Natural killer cell treated with Interleukin-12 subunit alpha and Interleukin-12 subunit beta and Interleukin-15 and Interleukin-18, amount 100 ng/mL, for 72 hours (primary cell): ENCODE measurements around the gene NINJ2. TPM values are rescaled to one million over a fixed set of nuclear protein-coding genes. Genes with fewer than 3 reads are reported as not detected.
A peak's percentile ranks its signal among the peaks of the same experiment; 100 is the strongest.

Experiments
- ATAC-seq, 2 donors: fragments of 150-1000 bp; cut with Tn5 transposase in 1 of 2; sonication (Bioruptor Pico), chemical (Tn5 transposase) in 1 of 2; 2 replicates each; pipeline ENCODE4 v1.10.0; 2021
- DNase-seq: peaks from one replicate; pipeline ENCODE4 v3.0.0; 2022; ENCODE audit warnings: low spot score
- H3K27ac Mint-ChIP-seq, 2 donors: 1 replicate in 1 of 2; 2 replicates in 1 of 2; pipeline ENCODE4 v1.8.0; 2022; ENCODE audit warnings: mixed read lengths in 2 of 2, mild to moderate bottlenecking in 1 of 2, moderate library complexity in 1 of 2
- H3K27me3 Mint-ChIP-seq, 2 donors: 1 replicate in 1 of 2; 2 replicates in 1 of 2; pipeline ENCODE4 v1.8.0; 2022; ENCODE audit warnings: mixed read lengths in 2 of 2
- H3K36me3 Mint-ChIP-seq: one replicate; pipeline ENCODE4 v1.8.0; 2022; ENCODE audit warnings: mixed read lengths
- H3K4me1 Mint-ChIP-seq, 2 donors: 1 replicate in 1 of 2; 2 replicates in 1 of 2; pipeline ENCODE4 v1.8.0; 2022; ENCODE audit warnings: low read depth in 2 of 2, mixed read lengths in 2 of 2, mild to moderate bottlenecking in 1 of 2
- H3K4me3 Mint-ChIP-seq: one replicate; pipeline ENCODE4 v1.8.0; 2022; ENCODE audit warnings: mixed read lengths
- H3K9me3 Mint-ChIP-seq: 2 replicates; pipeline ENCODE4 v1.8.0; 2022; ENCODE audit warnings: mixed read lengths
- total RNA-seq, 2 donors: library from RNA; stranded (reverse); gene quantifications; one replicate each; pipeline ENCODE4 v1.2.3, GENCODE V29; 2022

The NINJ2 gene
- total RNA-seq, 2 donors from 2014 or later = 8.6 to 15.3 TPM

- H3K4me3 Mint-ChIP-seq = no peak overlapping the region
- DNase-seq (no peak), ATAC-seq (no peak)
- H3K27ac Mint-ChIP-seq = peak overlapping the region in 1 of 2 donors; percentile 66
- no peaks in the 10 kb centered on the region for H3K36me3 Mint-ChIP-seq
- no peaks in the 10 kb centered on the region for H3K9me3 Mint-ChIP-seq
- peaks cover 35 to 39% of the 10 kb centered on the region in 2 donors for H3K4me1 Mint-ChIP-seq
- peaks cover 4 to 8% of the 10 kb centered on the region in 2 donors for H3K27me3 Mint-ChIP-seq
These were observed 120.7 kb downstream of the NINJ2 start for GRCh38 chr12:542395-543113.

GRCh38 chr12:541676-542324 lies 121.4 kb downstream of the NINJ2 start:
- Mint-ChIP-seq H3K36me3 (no peaks in the 10 kb centered on the region), H3K4me3 (no peak overlapping the region), H3K27ac (peak overlapping the region in 1 of 2 donors; percentile 66), H3K4me1 (peaks cover 32 to 36% of the 10 kb centered on the region in 2 donors), H3K9me3 (no peaks in the 10 kb centered on the region), H3K27me3 (peaks cover 4 to 8% of the 10 kb centered on the region in 2 donors)
- ATAC-seq (no peak), DNase-seq (no peak)

- Mint-ChIP-seq H3K9me3 (no peaks in the 10 kb centered on the region), H3K4me3 (peak overlapping the region; percentile 54), H3K27me3 (peaks cover 4 to 8% of the 10 kb centered on the region in 2 donors), H3K27ac (peak overlapping the region; percentile 73 to 95), H3K36me3 (no peaks in the 10 kb centered on the region), H3K4me1 (peaks cover 23 to 24% of the 10 kb centered on the region in 2 donors)
- DNase-seq = no peak
- no peak for ATAC-seq
These were observed 123.5 kb downstream of the NINJ2 start for GRCh38 chr12:539540-540310.

- H3K27ac Mint-ChIP-seq = peak overlapping the region; percentile 73 to 95
- DNase-seq (no peak), ATAC-seq (peak; percentile 79 to 87)
- no peaks in the 10 kb centered on the region for H3K27me3 Mint-ChIP-seq
- H3K4me3 Mint-ChIP-seq = peak overlapping the region; percentile 54
- H3K9me3 Mint-ChIP-seq = no peaks in the 10 kb centered on the region
- H3K4me1 Mint-ChIP-seq = peaks cover 17 to 20% of the 10 kb centered on the region in 2 donors
- H3K36me3 Mint-ChIP-seq = no peaks in the 10 kb centered on the region
These were observed 124.3 kb downstream of the NINJ2 start for GRCh38 chr12:538731-539539.

- H3K4me3 Mint-ChIP-seq = no peak overlapping the region
- no peaks in the 10 kb centered on the region for H3K27me3 Mint-ChIP-seq
- H3K36me3 Mint-ChIP-seq = no peaks in the 10 kb centered on the region
- peaks cover 20 to 22% of the 10 kb centered on the region in 2 donors for H3K4me1 Mint-ChIP-seq
- no peak for ATAC-seq
- DNase-seq = no peak
- H3K27ac Mint-ChIP-seq = peak overlapping the region in 1 of 2 donors; percentile 95
- H3K9me3 Mint-ChIP-seq = no peaks in the 10 kb centered on the region
These were observed 125.5 kb downstream of the NINJ2 start for GRCh38 chr12:537772-538171.

- Mint-ChIP-seq H3K36me3 (peaks cover 4% of the 10 kb centered on the region), H3K4me3 (no peak overlapping the region), H3K27ac (no peak overlapping the region), H3K27me3 (no peaks in the 10 kb centered on the region), H3K4me1 (peaks cover 20 to 25% of the 10 kb centered on the region in 2 donors), H3K9me3 (peaks cover 5% of the 10 kb centered on the region)
- DNase-seq (no peak), ATAC-seq (no peak)
These were observed 126.4 kb downstream of the NINJ2 start for GRCh38 chr12:536751-537245.

- DNase-seq = no peak
- Mint-ChIP-seq H3K27me3 (no peaks in the 10 kb centered on the region), H3K27ac (peak overlapping the region in 1 of 2 donors; percentile 41), H3K36me3 (peaks cover 4% of the 10 kb centered on the region), H3K4me1 (peaks cover 18 to 23% of the 10 kb centered on the region in 2 donors), H3K9me3 (peaks cover 5% of the 10 kb centered on the region), H3K4me3 (no peak overlapping the region)
- ATAC-seq = no peak
These were observed 127.8 kb downstream of the NINJ2 start for GRCh38 chr12:535396-535795.

- H3K27ac Mint-ChIP-seq = no peak overlapping the region
- DNase-seq (peak; percentile 44), ATAC-seq (no peak)
- H3K4me3 Mint-ChIP-seq = no peak overlapping the region
- peaks cover 5% of the 10 kb centered on the region for H3K9me3 Mint-ChIP-seq
- H3K36me3 Mint-ChIP-seq = peaks cover 4% of the 10 kb centered on the region
- peaks cover 6 to 15% of the 10 kb centered on the region in 2 donors for H3K4me1 Mint-ChIP-seq
- H3K27me3 Mint-ChIP-seq = no peaks in the 10 kb centered on the region
These were observed 129.0 kb downstream of the NINJ2 start for GRCh38 chr12:534216-534615.

- peaks cover 1 to 10% of the 10 kb centered on the region in 2 donors for H3K4me1 Mint-ChIP-seq
- no peak overlapping the region for H3K27ac Mint-ChIP-seq
- peaks cover 5% of the 10 kb centered on the region for H3K9me3 Mint-ChIP-seq
- DNase-seq = peak; percentile 15
- H3K4me3 Mint-ChIP-seq = no peak overlapping the region
- no peaks in the 10 kb centered on the region for H3K27me3 Mint-ChIP-seq
- ATAC-seq = no peak
- peaks cover 4% of the 10 kb centered on the region for H3K36me3 Mint-ChIP-seq
These were observed 129.5 kb downstream of the NINJ2 start for GRCh38 chr12:533718-534117.

- ATAC-seq = peak; percentile 51 to 82
These were observed 130.2 kb downstream of the NINJ2 start for GRCh38 chr12:532908-533565.

GRCh38 chr12:531951-532585 lies 131.2 kb downstream of the NINJ2 start:
- Mint-ChIP-seq H3K27ac (peak overlapping the region in 1 of 2 donors; percentile 13), H3K4me3 (no peak overlapping the region), H3K36me3 (peaks cover 4% of the 10 kb centered on the region), H3K4me1 (peaks cover 0 to 11% of the 10 kb centered on the region in 2 donors), H3K9me3 (peaks cover 5% of the 10 kb centered on the region), H3K27me3 (no peaks in the 10 kb centered on the region)
- no peak for ATAC-seq
- peak; percentile 22 for DNase-seq

More at GRCh38 chr12:532908-533565, 130.2 kb downstream of the NINJ2 start:
- Mint-ChIP-seq H3K27me3 (no peaks in the 10 kb centered on the region), H3K27ac (peak overlapping the region in 1 of 2 donors; percentile 13), H3K4me3 (no peak overlapping the region), H3K36me3 (peaks cover 4% of the 10 kb centered on the region), H3K9me3 (peaks cover 5% of the 10 kb centered on the region), H3K4me1 (peaks cover 0 to 8% of the 10 kb centered on the region in 2 donors)
- peak; percentile 57 for DNase-seq

GRCh38 chr12:530821-531220 lies 132.4 kb downstream of the NINJ2 start:
- ATAC-seq = no peak
- Mint-ChIP-seq H3K4me1 (peaks cover 0 to 11% of the 10 kb centered on the region in 2 donors), H3K27ac (no peak overlapping the region), H3K27me3 (no peaks in the 10 kb centered on the region), H3K36me3 (peaks cover 4% of the 10 kb centered on the region), H3K4me3 (no peak overlapping the region), H3K9me3 (peaks cover 5% of the 10 kb centered on the region)
- no peak for DNase-seq
